CD4-positive, CD25-positive, alpha-beta regulatory T cell (primary cell): ENCODE data around the gene PDLIM7. TPM values are rescaled to one million over a fixed set of nuclear protein-coding genes. Genes with fewer than 3 reads are reported as not detected.
"Not testable (repeated sequence)": the region's sequence is repeated elsewhere in the genome, so short reads cannot be mapped to it uniquely, and the experiment has no call there.

Experiments used
- ATAC-seq, 2 donors: fragments of 150-1000 bp; cut with Tn5 transposase; one replicate each; pipeline ENCODE4 v1.10.0; 2021; ENCODE audit warnings: low read depth in 2 of 2, moderate number of reproducible peaks in 2 of 2, moderate library complexity in 1 of 2
- DNase-seq, 3 donors: peaks; one replicate each; pipeline versions ENCODE4 v3.0.0 to v3.0.0-alpha.2; 2012 to 2022; ENCODE audit warnings: mixed read lengths in 1 of 3
- H3K27ac ChIP-seq: one replicate; pipeline ENCODE4 v1.7.0; 2013; ENCODE audit warnings: mild to moderate bottlenecking, low read length; ENCODE audit not compliant: insufficient read depth, poor library complexity, severe bottlenecking
- H3K27me3 ChIP-seq: one replicate; pipeline ENCODE4 v1.7.0; 2013; ENCODE audit warnings: low read length; ENCODE audit not compliant: control insufficient read depth, insufficient read depth
- H3K36me3 ChIP-seq: one replicate; pipeline ENCODE4 v1.7.0; 2013; ENCODE audit warnings: mild to moderate bottlenecking, low read length, moderate library complexity; ENCODE audit not compliant: control insufficient read depth, insufficient read depth
- H3K4me1 ChIP-seq: 2 replicates; pipeline ENCODE4 v1.7.0; 2013; ENCODE audit warnings: mild to moderate bottlenecking, low read length; ENCODE audit not compliant: insufficient read depth, control insufficient read depth, poor library complexity, severe bottlenecking
- H3K4me3 ChIP-seq: one replicate; pipeline ENCODE4 v1.7.0; 2013; ENCODE audit warnings: low read depth, mild to moderate bottlenecking, low read length, moderate library complexity
- H3K9me3 ChIP-seq, 2 experiments: 1 replicate in 1 of 2; 2 replicates in 1 of 2; pipeline ENCODE4 v1.7.0; 2013; ENCODE audit warnings: low read length in 2 of 2, mild to moderate bottlenecking in 1 of 2, moderate library complexity in 1 of 2; ENCODE audit not compliant: control insufficient read depth in 2 of 2
- H3K27ac Mint-ChIP-seq, 3 donors: one replicate each; pipeline ENCODE4 v1.8.0; 2020 to 2022; ENCODE audit warnings: mild to moderate bottlenecking in 3 of 3, mixed read lengths in 3 of 3, moderate library complexity in 2 of 3
- H3K27me3 Mint-ChIP-seq: one replicate; pipeline ENCODE4 v1.8.0; 2022; ENCODE audit warnings: mild to moderate bottlenecking, mixed read lengths
- H3K36me3 Mint-ChIP-seq: one replicate; pipeline ENCODE4 v1.8.0; 2020; ENCODE audit warnings: mixed read lengths
- H3K4me1 Mint-ChIP-seq, 4 donors: one replicate each; pipeline ENCODE4 v1.8.0; 2020 to 2022; ENCODE audit warnings: mixed read lengths in 4 of 4, mild to moderate bottlenecking in 1 of 4
- H3K4me3 Mint-ChIP-seq, 4 donors: one replicate each; pipeline ENCODE4 v1.8.0; 2020 to 2022; ENCODE audit warnings: mild to moderate bottlenecking in 4 of 4, mixed read lengths in 4 of 4, moderate library complexity in 3 of 4
- H3K9me3 Mint-ChIP-seq, 7 donors: one replicate each; pipeline ENCODE4 v1.8.0; 2020 to 2022; ENCODE audit warnings: mixed read lengths in 7 of 7, mild to moderate bottlenecking in 3 of 7, moderate library complexity in 2 of 7
- polyA plus RNA-seq, 4 donors: library from polyadenylated mRNA; unstranded; fragments of 300-500 nt; fragmentation: Illumina TruSeq; gene quantifications; one replicate each; pipeline ENCODE4 v1.2.3, GENCODE V29; 2021
- total RNA-seq: library from RNA; stranded (reverse); gene quantifications from one replicate; pipeline ENCODE4 v1.2.3, GENCODE V29; 2022

The PDLIM7 gene
- total and polyA plus RNA-seq, 5 donors from 2014 or later = 1.6 to 7.8 (median 2.5) TPM

GRCh38 chr5:177490311-177490991, 7.0 kb downstream of the PDLIM7 start:
- no peaks in the 10 kb centered on the region for H3K27me3 ChIP-seq
- H3K4me1 ChIP-seq = no peaks in the 10 kb centered on the region
- H3K4me1 Mint-ChIP-seq = peaks cover 0 to 9% (median 4%) of the 10 kb centered on the region in 4 donors
- H3K9me3 ChIP-seq = no peaks in the 10 kb centered on the region
- H3K27me3 Mint-ChIP-seq = no peaks in the 10 kb centered on the region
- no peaks in the 10 kb centered on the region for H3K36me3 ChIP-seq
- H3K4me3 Mint-ChIP-seq = no peak overlapping the region
- DNase-seq (no peak), ATAC-seq (no peak)
- H3K4me3 ChIP-seq = no peak overlapping the region
- H3K36me3 Mint-ChIP-seq = peaks cover 7% of the 10 kb centered on the region
- H3K9me3 Mint-ChIP-seq = peaks cover 0 to 1% (median 0%) of the 10 kb centered on the region in 7 donors
- no peak overlapping the region for H3K27ac Mint-ChIP-seq
- no peak overlapping the region for H3K27ac ChIP-seq

- Histone ChIP-seq H3K27me3 (no peaks in the 10 kb centered on the region), H3K4me3 (no peak overlapping the region), H3K27ac (no peak overlapping the region), H3K36me3 (no peaks in the 10 kb centered on the region), H3K9me3 (no peaks in the 10 kb centered on the region), H3K4me1 (no peaks in the 10 kb centered on the region)
- peaks cover 16% of the 10 kb centered on the region for H3K36me3 Mint-ChIP-seq
- DNase-seq (no peak), ATAC-seq (no peak)
- H3K27ac Mint-ChIP-seq = no peak overlapping the region
- H3K4me1 Mint-ChIP-seq = peaks cover 0 to 9% (median 4%) of the 10 kb centered on the region in 4 donors
- no peaks in the 10 kb centered on the region for H3K27me3 Mint-ChIP-seq
- H3K9me3 Mint-ChIP-seq = peaks cover 0 to 1% (median 0%) of the 10 kb centered on the region in 7 donors
- no peak overlapping the region for H3K4me3 Mint-ChIP-seq
Measured at GRCh38 chr5:177489119-177489716, 8.2 kb downstream of the PDLIM7 start.

- no peak overlapping the region for H3K27ac Mint-ChIP-seq
- Histone ChIP-seq H3K4me3 (no peak overlapping the region), H3K9me3 (no peaks in the 10 kb centered on the region), H3K27me3 (no peaks in the 10 kb centered on the region), H3K27ac (no peak overlapping the region), H3K4me1 (no peaks in the 10 kb centered on the region), H3K36me3 (no peaks in the 10 kb centered on the region)
- H3K4me1 Mint-ChIP-seq = peaks cover 0 to 5% (median 2%) of the 10 kb centered on the region in 4 donors
- ATAC-seq (no peak), DNase-seq (no peak)
- H3K27me3 Mint-ChIP-seq = no peaks in the 10 kb centered on the region
- peaks cover 16% of the 10 kb centered on the region for H3K36me3 Mint-ChIP-seq
- no peak overlapping the region for H3K4me3 Mint-ChIP-seq
- H3K9me3 Mint-ChIP-seq = peaks cover 0 to 1% (median 0%) of the 10 kb centered on the region in 7 donors
Measured at GRCh38 chr5:177487975-177488374, 9.4 kb downstream of the PDLIM7 start.

- no peak for DNase-seq
- peaks cover 12% of the 10 kb centered on the region for H3K36me3 Mint-ChIP-seq
- peaks cover 0 to 2% (median 0%) of the 10 kb centered on the region in 4 donors for H3K4me1 Mint-ChIP-seq
Measured at GRCh38 chr5:177487144-177487543, 10.3 kb downstream of the PDLIM7 start.

GRCh38 chr5:177486256-177486655, 11.1 kb downstream of the PDLIM7 start:
- Histone ChIP-seq H3K27ac (no peak overlapping the region), H3K27me3 (no peaks in the 10 kb centered on the region), H3K4me3 (no peak overlapping the region), H3K4me1 (no peaks in the 10 kb centered on the region), H3K36me3 (no peaks in the 10 kb centered on the region), H3K9me3 (no peaks in the 10 kb centered on the region)
- peaks cover 0 to 2% (median 0%) of the 10 kb centered on the region in 4 donors for H3K4me1 Mint-ChIP-seq
- ATAC-seq (no peak), DNase-seq (no peak)
- peaks cover 0 to 1% (median 0%) of the 10 kb centered on the region in 7 donors for H3K9me3 Mint-ChIP-seq
- no peak overlapping the region for H3K4me3 Mint-ChIP-seq
- no peak overlapping the region for H3K27ac Mint-ChIP-seq
- H3K36me3 Mint-ChIP-seq = peaks cover 12% of the 10 kb centered on the region
- no peaks in the 10 kb centered on the region for H3K27me3 Mint-ChIP-seq

More at GRCh38 chr5:177487144-177487543, 10.3 kb downstream of the PDLIM7 start:
- H3K36me3 ChIP-seq = no peaks in the 10 kb centered on the region
- Mint-ChIP-seq H3K27me3 (no peaks in the 10 kb centered on the region), H3K4me3 (no peak overlapping the region), H3K27ac (no peak overlapping the region), H3K9me3 (peaks cover 0 to 1% (median 0%) of the 10 kb centered on the region in 7 donors)
- no peak overlapping the region for H3K4me3 ChIP-seq
- no peak for ATAC-seq
- no peak overlapping the region for H3K27ac ChIP-seq
- H3K27me3 ChIP-seq = no peaks in the 10 kb centered on the region
- H3K9me3 ChIP-seq = no peaks in the 10 kb centered on the region
- no peaks in the 10 kb centered on the region for H3K4me1 ChIP-seq

GRCh38 chr5:177485753-177486152, 11.7 kb downstream of the PDLIM7 start:
- H3K27me3 Mint-ChIP-seq, H3K27me3 ChIP-seq, H3K27ac ChIP-seq, ATAC-seq, H3K4me3 ChIP-seq, H3K4me3 Mint-ChIP-seq, DNase-seq, H3K36me3 ChIP-seq, H3K9me3 ChIP-seq, H3K27ac Mint-ChIP-seq, H3K4me1 ChIP-seq, H3K9me3 Mint-ChIP-seq, H3K4me1 Mint-ChIP-seq: not testable (repeated sequence)
- H3K36me3 Mint-ChIP-seq = peaks cover 12% of the 10 kb centered on the region

- Mint-ChIP-seq H3K36me3 (peaks cover 12% of the 10 kb centered on the region), H3K27me3 (no peaks in the 10 kb centered on the region), H3K4me3 (no peak overlapping the region), H3K4me1 (peaks cover 0 to under 1% (median 0%) of the 10 kb centered on the region in 4 donors), H3K9me3 (peaks cover 0 to 1% (median 0%) of the 10 kb centered on the region in 7 donors), H3K27ac (peak overlapping the region in 1 of 3 donors; percentile 2)
- no peak overlapping the region for H3K27ac ChIP-seq
- no peak overlapping the region for H3K4me3 ChIP-seq
- no peaks in the 10 kb centered on the region for H3K36me3 ChIP-seq
- H3K9me3 ChIP-seq = no peaks in the 10 kb centered on the region
- ATAC-seq (no peak), DNase-seq (no peak)
- no peaks in the 10 kb centered on the region for H3K27me3 ChIP-seq
- H3K4me1 ChIP-seq = no peaks in the 10 kb centered on the region
Measured at GRCh38 chr5:177484902-177485549, 12.4 kb downstream of the PDLIM7 start.
